GM12874 (cell line): ENCODE results near the gene SPATA16.

Experiments used
- TF ChIP-seq, protein P1 (sequence below): IDR thresholded peaks from 2 replicates; pipeline ENCODE4 v1.5.1; 2011; ENCODE audit warnings: low read depth, mild to moderate bottlenecking, control low read depth, low read length, moderate library complexity; ENCODE audit not compliant: insufficient read depth

SPATA16 gene

DNA sequence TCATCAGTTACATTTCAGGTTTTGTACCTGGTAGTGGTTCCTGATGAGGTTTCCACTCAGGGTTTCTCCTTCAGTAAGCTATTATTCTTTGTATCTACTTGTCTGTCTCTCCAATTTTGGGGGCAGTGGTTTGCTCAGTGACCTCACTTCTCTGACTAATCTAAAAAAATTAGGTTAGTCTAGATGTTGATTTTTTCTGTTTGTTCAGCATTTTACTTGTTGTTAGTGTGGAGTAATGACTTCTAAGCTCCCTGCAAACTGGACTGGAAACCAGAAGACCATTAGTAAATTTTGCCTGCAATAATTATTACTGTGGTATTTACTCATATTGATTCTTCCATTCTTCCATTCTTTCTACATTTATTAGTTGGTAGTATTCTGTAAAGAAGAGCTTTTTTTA lies 139.4 kb downstream of the SPATA16 start:
- TF ChIP-seq, protein P1, sequence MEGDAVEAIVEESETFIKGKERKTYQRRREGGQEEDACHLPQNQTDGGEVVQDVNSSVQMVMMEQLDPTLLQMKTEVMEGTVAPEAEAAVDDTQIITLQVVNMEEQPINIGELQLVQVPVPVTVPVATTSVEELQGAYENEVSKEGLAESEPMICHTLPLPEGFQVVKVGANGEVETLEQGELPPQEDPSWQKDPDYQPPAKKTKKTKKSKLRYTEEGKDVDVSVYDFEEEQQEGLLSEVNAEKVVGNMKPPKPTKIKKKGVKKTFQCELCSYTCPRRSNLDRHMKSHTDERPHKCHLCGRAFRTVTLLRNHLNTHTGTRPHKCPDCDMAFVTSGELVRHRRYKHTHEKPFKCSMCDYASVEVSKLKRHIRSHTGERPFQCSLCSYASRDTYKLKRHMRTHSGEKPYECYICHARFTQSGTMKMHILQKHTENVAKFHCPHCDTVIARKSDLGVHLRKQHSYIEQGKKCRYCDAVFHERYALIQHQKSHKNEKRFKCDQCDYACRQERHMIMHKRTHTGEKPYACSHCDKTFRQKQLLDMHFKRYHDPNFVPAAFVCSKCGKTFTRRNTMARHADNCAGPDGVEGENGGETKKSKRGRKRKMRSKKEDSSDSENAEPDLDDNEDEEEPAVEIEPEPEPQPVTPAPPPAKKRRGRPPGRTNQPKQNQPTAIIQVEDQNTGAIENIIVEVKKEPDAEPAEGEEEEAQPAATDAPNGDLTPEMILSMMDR = no peak

DNA sequence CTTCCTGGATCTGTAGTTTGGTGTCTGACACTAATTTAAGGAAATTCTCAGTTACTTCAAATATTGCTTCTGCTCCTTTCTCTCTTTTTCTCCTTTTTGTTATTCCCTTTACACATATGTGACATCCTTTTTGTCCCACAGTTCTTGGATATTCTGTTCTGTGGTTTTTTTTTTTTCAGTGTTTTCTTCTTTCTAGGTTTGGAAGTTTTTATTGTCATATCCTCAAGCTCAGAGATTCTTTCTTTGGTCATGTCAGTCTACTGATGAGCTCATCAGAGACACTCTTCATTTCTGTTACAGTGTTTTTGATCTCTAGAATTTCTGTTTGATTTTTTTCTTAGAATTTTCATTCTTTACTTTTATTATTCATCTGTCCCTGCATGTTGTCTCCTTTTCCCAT lies 140.5 kb downstream of the SPATA16 start:
- TF ChIP-seq, protein P1 = no peak

DNA sequence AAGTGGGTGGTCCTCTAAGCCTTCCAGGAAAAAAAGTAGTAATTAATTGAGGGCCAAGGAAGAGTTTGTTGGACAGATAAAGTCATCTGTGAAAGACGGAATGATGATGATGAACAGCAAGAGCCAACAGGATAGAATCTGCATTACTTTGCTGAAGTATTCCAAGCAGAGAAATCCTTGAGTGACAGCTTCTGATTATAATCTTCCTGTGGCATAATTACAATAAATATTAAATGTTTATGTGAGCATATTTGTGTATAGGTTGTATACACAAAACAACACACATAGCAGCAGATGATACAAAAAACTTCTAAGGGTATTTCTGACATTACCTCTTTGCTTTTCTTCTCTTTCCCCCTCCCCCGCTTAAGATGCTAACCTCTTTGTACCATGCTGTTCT lies 147.6 kb downstream of the SPATA16 start:
- TF ChIP-seq, protein P1 = no peak

DNA sequence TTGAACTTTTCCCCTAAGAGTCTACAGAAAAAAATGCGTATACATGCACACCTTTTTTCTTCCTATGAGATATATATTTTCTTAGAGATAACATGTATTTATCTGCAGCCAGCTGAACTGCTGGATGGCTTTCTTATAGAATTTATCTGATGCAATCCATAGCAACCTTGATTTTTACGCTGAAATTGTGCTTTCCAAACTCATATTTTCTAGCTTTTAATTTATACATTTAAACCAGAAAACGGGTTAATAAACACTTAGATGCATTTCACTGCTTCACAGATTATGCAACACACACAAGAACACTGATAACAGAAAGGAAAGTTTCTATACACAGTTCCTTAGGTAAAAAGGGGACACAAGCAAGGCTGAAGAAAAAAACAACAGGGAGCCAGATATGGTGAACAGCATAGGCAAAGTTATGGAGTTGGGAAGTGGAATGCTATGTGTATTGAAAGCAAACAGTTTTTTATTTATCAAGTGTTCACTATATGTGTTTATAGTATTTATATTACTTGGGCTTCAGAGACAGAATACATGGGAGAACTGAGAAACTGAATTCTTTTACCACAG lies 149.5 kb downstream of the SPATA16 start:
- TF ChIP-seq, protein P1 = no peak

DNA sequence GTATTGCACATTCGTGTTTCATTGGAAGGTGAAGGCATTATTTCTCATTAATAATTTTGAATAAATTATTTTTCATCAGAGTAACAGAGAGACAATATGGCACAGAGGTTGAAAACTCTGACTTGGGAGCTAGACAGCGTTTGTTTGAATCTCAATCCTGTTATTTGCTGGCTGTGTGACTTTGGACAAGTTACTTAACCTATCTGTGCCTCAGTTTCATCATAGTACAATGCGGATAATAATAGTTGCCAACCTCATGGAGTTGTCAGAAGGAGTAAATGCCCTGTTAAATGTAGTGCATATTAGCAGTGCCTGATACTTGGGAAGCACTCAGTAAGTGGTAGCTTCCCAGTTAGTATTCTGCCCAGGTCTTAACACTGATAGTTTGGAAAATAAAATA lies 151.7 kb downstream of the SPATA16 start:
- TF ChIP-seq, protein P1 = no peak

DNA sequence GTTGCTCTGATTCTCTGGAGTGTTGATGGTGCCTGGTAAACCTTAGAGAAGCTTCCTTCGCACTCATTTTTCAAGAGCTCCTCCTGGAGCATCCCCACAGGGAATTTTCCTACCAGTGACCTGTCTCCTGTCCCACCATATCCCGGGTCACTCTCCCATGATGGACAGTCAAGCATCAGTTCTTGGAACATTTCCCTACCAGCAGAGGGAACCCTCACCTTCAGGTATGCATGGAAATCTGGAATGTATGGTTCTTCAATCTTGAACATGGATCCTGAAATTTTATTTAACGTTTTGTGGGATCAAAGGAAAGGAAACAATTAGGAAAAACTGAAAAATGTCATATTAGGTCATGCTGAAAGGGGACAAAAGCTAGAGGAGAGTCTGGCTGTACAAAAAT lies 153.8 kb downstream of the SPATA16 start:
- TF ChIP-seq, protein P1 = no peak

DNA sequence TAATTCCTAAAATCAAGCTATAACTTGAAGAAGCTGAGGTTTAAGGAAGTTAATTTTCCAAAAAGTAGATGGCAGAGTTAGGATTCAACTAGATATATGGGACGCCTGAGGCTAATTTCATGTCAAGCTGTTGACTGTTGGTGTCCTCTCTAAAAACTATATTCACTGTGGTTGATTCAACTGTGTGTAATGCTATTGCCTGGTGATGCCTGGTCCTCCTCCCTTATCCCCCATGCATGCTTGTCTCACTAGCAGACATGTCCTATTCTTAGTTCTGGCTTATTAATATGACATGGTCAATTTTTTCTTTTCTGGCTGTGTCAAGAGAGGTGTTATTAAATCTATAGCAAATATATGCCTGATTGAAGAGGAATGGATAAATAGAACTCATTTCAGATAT lies 156.1 kb downstream of the SPATA16 start:
- TF ChIP-seq, protein P1 = no peak

DNA sequence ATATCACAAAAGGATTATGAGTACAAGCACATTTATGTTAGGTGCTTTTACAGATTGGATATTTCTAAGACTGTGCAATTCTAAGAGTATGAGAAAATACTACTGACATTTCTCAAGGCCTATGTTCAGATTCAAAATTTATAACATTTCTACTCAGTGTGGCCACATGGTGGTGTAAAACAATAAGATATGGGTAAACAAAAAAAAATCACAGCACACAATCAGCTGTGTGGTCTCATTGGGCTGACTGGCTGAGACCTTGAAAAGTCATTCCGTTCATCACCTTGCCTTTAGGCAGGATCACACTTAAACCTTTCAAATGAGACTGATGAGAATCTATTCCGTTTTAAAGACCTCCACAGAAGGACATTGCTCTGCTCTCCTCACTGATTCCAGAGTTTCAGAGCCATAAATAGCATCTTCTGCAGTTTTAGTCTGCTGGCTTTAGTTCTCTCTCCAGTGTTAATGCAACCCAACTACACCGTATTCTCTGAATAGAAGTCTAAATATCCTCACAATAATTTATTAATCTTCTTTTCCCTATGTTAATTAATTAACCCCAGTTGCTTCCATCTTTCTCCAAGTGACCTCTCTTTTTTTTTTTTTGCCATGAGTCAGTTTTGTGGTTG lies 158.2 kb downstream of the SPATA16 start:
- TF ChIP-seq, protein P1 = no peak
